ENCODE data around the gene NMT1.

Gene NMT1

GRCh38 chr17:45034599-45034998 is 26.5 kb upstream of the NMT1 start:
- no peak overlapping the region for H3K4me3 ChIP-seq
- no peak overlapping the region for H3K27ac ChIP-seq

- Histone ChIP-seq H3K4me3 (no peak overlapping the region), H3K27ac (no peak overlapping the region)
Measured at GRCh38 chr17:45035848-45036247, 25.3 kb upstream of the NMT1 start.

- no peak overlapping the region for H3K4me3 ChIP-seq
- no peak overlapping the region for H3K27ac ChIP-seq
Measured at GRCh38 chr17:45036691-45037090, 24.4 kb upstream of the NMT1 start.

GRCh38 chr17:45038728-45039634 is 22.1 kb upstream of the NMT1 start:
- H3K27ac ChIP-seq = peak overlapping the region in 3 of 21 experiments; percentile 1 to 51 (median 48)
- no peak overlapping the region for H3K4me3 ChIP-seq

- peak overlapping the region in 1 of 21 experiments; percentile 17 for H3K27ac ChIP-seq
- no peak overlapping the region for H3K4me3 ChIP-seq
Measured at GRCh38 chr17:45040459-45040858, 20.7 kb upstream of the NMT1 start.

GRCh38 chr17:45042346-45043120 is 18.6 kb upstream of the NMT1 start:
- H3K4me3 ChIP-seq = no peak overlapping the region
- H3K27ac ChIP-seq = peak overlapping the region in 5 of 21 experiments; percentile 8 to 80 (median 34)

- Histone ChIP-seq H3K4me3 (no peak overlapping the region), H3K27ac (peak overlapping the region in 15 of 21 experiments; percentile 2 to 80 (median 57))
Measured at GRCh38 chr17:45043813-45044540, 17.1 kb upstream of the NMT1 start.

- Histone ChIP-seq H3K27ac (peak overlapping the region in 15 of 21 experiments; percentile 6 to 69 (median 39)), H3K4me3 (no peak overlapping the region)
Measured at GRCh38 chr17:45046537-45047125, 14.5 kb upstream of the NMT1 start.

GRCh38 chr17:45048795-45049563 is 12.1 kb upstream of the NMT1 start:
- no peak overlapping the region for H3K4me3 ChIP-seq
- peak overlapping the region in 8 of 21 experiments; percentile 10 to 97 (median 38) for H3K27ac ChIP-seq

- Histone ChIP-seq H3K4me3 (peak overlapping the region; percentile 39 to 68 (median 53)), H3K27ac (peak overlapping the region; percentile 83 to 98 (median 91))
Measured at GRCh38 chr17:45050481-45051059, 10.5 kb upstream of the NMT1 start.

GRCh38 chr17:45051060-45051719 is 9.9 kb upstream of the NMT1 start, which contains the start of gene DCAKD:
DCAKD (minus strand) TSS chr17:45051632; CDS start chr17:45034885, 16,747 bp downstream.
- Histone ChIP-seq H3K27ac (peak within 1 kb of the TSS; percentile 83 to 98 (median 93)), H3K4me3 (peak within 1 kb of the TSS; percentile 51 to 68 (median 59))

GRCh38 chr17:45051720-45052051 is 9.4 kb upstream of the NMT1 start:
- Histone ChIP-seq H3K4me3 (peak overlapping the region; percentile 44 to 68 (median 59)), H3K27ac (peak overlapping the region in 16 of 21 experiments; percentile 20 to 98 (median 90))

- H3K27ac ChIP-seq = peak overlapping the region; percentile 20 to 95 (median 88)
- peak overlapping the region; percentile 44 to 68 (median 56) for H3K4me3 ChIP-seq
Measured at GRCh38 chr17:45052052-45052772, 8.9 kb upstream of the NMT1 start.

GRCh38 chr17:45060382-45060796 is 728 bp upstream of the NMT1 start:
- Histone ChIP-seq H3K27ac (peak overlapping the region; percentile 44 to 96 (median 87)), H3K4me3 (peak overlapping the region; percentile 49 to 86 (median 74))

GRCh38 chr17:45061606-45062205 is 589 bp downstream of the NMT1 start:
- H3K27ac ChIP-seq = peak overlapping the region in 20 of 21 experiments; percentile 68 to 96 (median 90)

GRCh38 chr17:45063198-45063597 is 2.1 kb downstream of the NMT1 start:
- Histone ChIP-seq H3K4me3 (no peak overlapping the region), H3K27ac (no peak overlapping the region)

More at GRCh38 chr17:45061606-45062205, 589 bp downstream of the NMT1 start:
- H3K4me3 ChIP-seq = peak overlapping the region; percentile 49 to 86 (median 74)

Data from skin epidermis (tissue), 12 donors.